Body of pancreas (tissue), 4 donors: ENCODE measurements around the gene DOHH.

Experiments
- POLR2A ChIP-seq, 3 donors: fragments of 450-650 bp; IDR thresholded peaks; one replicate each; pipeline ENCODE4 v1.6.1; 2016; ENCODE audit warnings: antibody characterized with exemption in 3 of 3, mild to moderate bottlenecking in 2 of 3
- TF ChIP-seq, protein P1 (sequence below), 7 experiments: fragments of 450-650 bp in 4 of 7; fragments of 200-600 bp in 3 of 7; sonication (generic) in 3 of 7; IDR thresholded peaks; one replicate each; pipeline ENCODE4 v1.5.1; 2016 to 2019; ENCODE audit warnings: antibody characterized with exemption in 7 of 7

- TF ChIP-seq POLR2A (IDR thresholded peaks at IDR 0.05) = no peak
- TF ChIP-seq, protein P1, sequence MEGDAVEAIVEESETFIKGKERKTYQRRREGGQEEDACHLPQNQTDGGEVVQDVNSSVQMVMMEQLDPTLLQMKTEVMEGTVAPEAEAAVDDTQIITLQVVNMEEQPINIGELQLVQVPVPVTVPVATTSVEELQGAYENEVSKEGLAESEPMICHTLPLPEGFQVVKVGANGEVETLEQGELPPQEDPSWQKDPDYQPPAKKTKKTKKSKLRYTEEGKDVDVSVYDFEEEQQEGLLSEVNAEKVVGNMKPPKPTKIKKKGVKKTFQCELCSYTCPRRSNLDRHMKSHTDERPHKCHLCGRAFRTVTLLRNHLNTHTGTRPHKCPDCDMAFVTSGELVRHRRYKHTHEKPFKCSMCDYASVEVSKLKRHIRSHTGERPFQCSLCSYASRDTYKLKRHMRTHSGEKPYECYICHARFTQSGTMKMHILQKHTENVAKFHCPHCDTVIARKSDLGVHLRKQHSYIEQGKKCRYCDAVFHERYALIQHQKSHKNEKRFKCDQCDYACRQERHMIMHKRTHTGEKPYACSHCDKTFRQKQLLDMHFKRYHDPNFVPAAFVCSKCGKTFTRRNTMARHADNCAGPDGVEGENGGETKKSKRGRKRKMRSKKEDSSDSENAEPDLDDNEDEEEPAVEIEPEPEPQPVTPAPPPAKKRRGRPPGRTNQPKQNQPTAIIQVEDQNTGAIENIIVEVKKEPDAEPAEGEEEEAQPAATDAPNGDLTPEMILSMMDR (IDR thresholded peaks at IDR 0.05) = no peak
These were observed 35.8 kb downstream of the DOHH start for GRCh38 chr19:3464587-3465235.
